Activated gamma-delta T cell treated with anti-CD3 and anti-CD28 coated beads, Interleukin-2, amount 50 U/mL, for 16 hours (primary cell): ENCODE results near the gene ACTRT2.

ENCODE experiments used
- DNase-seq: peaks from one replicate; pipeline ENCODE4 v3.0.0-alpha.2; 2020; ENCODE audit warnings: low read depth

The ACTRT2 gene

GRCh38 chr1:3003039-3003940 lies 18.0 kb upstream of the ACTRT2 start:
- no peak for DNase-seq

GRCh38 chr1:3003941-3004270 lies 17.4 kb upstream of the ACTRT2 start:
- DNase-seq, result no peak

GRCh38 chr1:3004285-3005205 lies 16.7 kb upstream of the ACTRT2 start:
- DNase-seq, result no peak

- no peak for DNase-seq
Measured at GRCh38 chr1:3005771-3006170, 15.5 kb upstream of the ACTRT2 start.

- DNase-seq, result no peak
Measured at GRCh38 chr1:3007298-3008147, 13.7 kb upstream of the ACTRT2 start.

- DNase-seq, result no peak
Measured at GRCh38 chr1:3009021-3009420, 12.2 kb upstream of the ACTRT2 start.

GRCh38 chr1:3009556-3009955 lies 11.7 kb upstream of the ACTRT2 start:
- no peak for DNase-seq

- DNase-seq, result no peak
Measured at GRCh38 chr1:3011127-3011526, 10.1 kb upstream of the ACTRT2 start.

GRCh38 chr1:3011631-3012455 lies 9.4 kb upstream of the ACTRT2 start:
- DNase-seq, result no peak

GRCh38 chr1:3012456-3013291 lies 8.6 kb upstream of the ACTRT2 start:
- peak; percentile 17 for DNase-seq

GRCh38 chr1:3013371-3014049 lies 7.8 kb upstream of the ACTRT2 start:
- DNase-seq, result no peak

GRCh38 chr1:3014050-3014440 lies 7.2 kb upstream of the ACTRT2 start:
- DNase-seq, result no peak

GRCh38 chr1:3014443-3015268 lies 6.6 kb upstream of the ACTRT2 start:
- no peak for DNase-seq

- no peak for DNase-seq
Measured at GRCh38 chr1:3015269-3015635, 6.0 kb upstream of the ACTRT2 start.

- no peak for DNase-seq
Measured at GRCh38 chr1:3015744-3016143, 5.5 kb upstream of the ACTRT2 start.

- no peak for DNase-seq
Measured at GRCh38 chr1:3016641-3017439, 4.4 kb upstream of the ACTRT2 start.

- no peak for DNase-seq
Measured at GRCh38 chr1:3017440-3018050, 3.7 kb upstream of the ACTRT2 start.

GRCh38 chr1:3018051-3018471 lies 3.2 kb upstream of the ACTRT2 start:
- DNase-seq, result no peak
